HCT116 (cell line): ENCODE measurements around the gene CORT. TPM values are rescaled to one million over a fixed set of nuclear protein-coding genes. Genes with fewer than 3 reads are reported as not detected.

Source experiments
- ATAC-seq: fragments of 200-7000 bp; cut with Tn5 transposase; 2 replicates; pipeline ENCODE4 v1.9.1; 2020; ENCODE audit warnings: mild to moderate bottlenecking, moderate library complexity
- BruUV-seq: library from RNA; stranded (reverse); fragments of 400-500 nt; replicated peaks from 2 replicates; lab custom pipeline; 2021; lab: Mats Ljungman, UMichigan
- CTCF ChIA-PET: fragments of 300-600 bp; sonication (Branson Sonifier 250); formaldehyde crosslinking; loops from one replicate; lab custom pipeline; 2021; ENCODE audit warnings: antibody characterized with exemption; lab: Charles Lee
- POLR2A ChIA-PET: fragments of 300-600, 350-600 bp; sonication (Branson Sonifier 250); formaldehyde crosslinking; loops from one replicate; lab custom pipeline; 2021; ENCODE audit warnings: antibody characterized with exemption; lab: Charles Lee
- RAD21 ChIA-PET, 2 experiments: fragments of 300-600 bp; sonication (Branson Sonifier 250); formaldehyde crosslinking; loops; one replicate each; lab custom pipeline; 2023; ENCODE audit warnings: low total read pairs in 2 of 2; ENCODE audit not compliant: uncharacterized antibody in 2 of 2, unreplicated experiment in 2 of 2, low non-redundant PET in 1 of 2; lab: Charles Lee
- DNase-seq: peaks from one replicate; pipeline ENCODE4 v3.0.0-alpha.2; 2010; ENCODE audit warnings: low read depth, low spot score
- H2AFZ ChIP-seq: fragments of 200-600 bp; shearing (Covaris generic), sonication (generic); 2 replicates; pipeline ENCODE4 v1.6.1; 2017; ENCODE audit warnings: low read depth, mixed run types, mixed read lengths, antibody characterized with exemption, low read length; ENCODE audit not compliant: poor library complexity, severe bottlenecking
- H3K27ac ChIP-seq: 2 replicates; pipeline ENCODE4 v1.5.1; 2012; ENCODE audit warnings: low read depth, low read length
- H3K27me3 ChIP-seq: fragments of 200-600 bp; sonication (generic); 2 replicates; pipeline ENCODE4 v1.6.1; 2016; ENCODE audit warnings: mixed run types, low read length, mixed read lengths; ENCODE audit not compliant: insufficient read depth
- H3K36me3 ChIP-seq, 2 experiments: fragments of 200-500 bp in 1 of 2; fragments of 200-600 bp in 1 of 2; sonication (Bioruptor generic) in 1 of 2; sonication (generic) in 1 of 2; 2 replicates each; pipeline versions ENCODE4 v1.5.1 to v1.6.1; 2014 to 2016; ENCODE audit warnings: low read length in 2 of 2, inconsistent platforms in 1 of 2, mixed read lengths in 1 of 2, mixed run types in 1 of 2; ENCODE audit not compliant: insufficient read depth in 2 of 2, control insufficient read depth in 1 of 2
- H3K4me1 ChIP-seq, 2 experiments: fragments of 200-600 bp in 1 of 2; sonication (generic) in 1 of 2; 2 replicates each; pipeline versions ENCODE4 v1.5.1 to v1.6.1; 2012 to 2017; ENCODE audit warnings: low read length in 2 of 2, inconsistent platforms in 1 of 2, mild to moderate bottlenecking in 1 of 2, mixed read lengths in 1 of 2, mixed run types in 1 of 2, moderate library complexity in 1 of 2; ENCODE audit not compliant: insufficient read depth in 2 of 2, control insufficient read depth in 1 of 2
- H3K4me2 ChIP-seq: fragments of 200-600 bp; sonication (generic); 2 replicates; pipeline ENCODE4 v1.6.1; 2017; ENCODE audit warnings: mixed run types, low read length, mixed read lengths
- H3K4me3 ChIP-seq, 2 experiments: fragments of 200-600 bp in 1 of 2; sonication (generic) in 1 of 2; replicated peaks in 1 of 2; 2 replicates each; pipeline ENCODE4 v1.5.1; 2011 to 2016; ENCODE audit warnings: low read length in 2 of 2, control low read depth in 1 of 2, low read depth in 1 of 2, mild to moderate bottlenecking in 1 of 2, mixed read lengths in 1 of 2, mixed run types in 1 of 2
- H3K79me2 ChIP-seq: fragments of 200-600 bp; sonication (generic); 2 replicates; pipeline ENCODE4 v1.6.1; 2017; ENCODE audit warnings: mild to moderate bottlenecking, mixed run types, low read length, moderate library complexity, mixed read lengths; ENCODE audit not compliant: insufficient read depth
- H3K9ac ChIP-seq: fragments of 200-600 bp; sonication (generic); 2 replicates; pipeline ENCODE4 v1.6.1; 2016; ENCODE audit warnings: low read length, mixed read lengths
- H3K9me2 ChIP-seq: fragments of 200-600 bp; sonication (generic), shearing (Covaris generic); 2 replicates; pipeline ENCODE4 v1.6.1; 2017; ENCODE audit warnings: mixed run types, mild to moderate bottlenecking, moderate library complexity; ENCODE audit not compliant: insufficient read depth
- H3K9me3 ChIP-seq, 2 experiments: fragments of 200-500 bp in 1 of 2; fragments of 200-600 bp in 1 of 2; sonication (Bioruptor generic) in 1 of 2; sonication (generic) in 1 of 2; 2 replicates each; pipeline ENCODE4 v1.6.1; 2014 to 2017; ENCODE audit warnings: low read length in 2 of 2, mixed read lengths in 2 of 2, inconsistent platforms in 1 of 2, low read depth in 1 of 2, mild to moderate bottlenecking in 1 of 2, mixed run types in 1 of 2, moderate library complexity in 1 of 2; ENCODE audit not compliant: control insufficient read depth in 1 of 2, insufficient read depth in 1 of 2
- H4K20me1 ChIP-seq: fragments of 200-600 bp; sonication (generic), shearing (Covaris generic); 2 replicates; pipeline ENCODE4 v1.6.1; 2017; ENCODE audit warnings: mixed run types, mild to moderate bottlenecking, moderate library complexity; ENCODE audit not compliant: insufficient read depth
- CBX3 ChIP-seq: IDR thresholded peaks from 2 replicates; pipeline ENCODE4 v1.6.1; 2012; ENCODE audit warnings: low read depth
- ELF1 ChIP-seq: IDR thresholded peaks from 2 replicates; pipeline ENCODE4 v1.6.1; 2012; ENCODE audit warnings: low read depth, borderline replicate concordance
- JUND ChIP-seq: IDR thresholded peaks from 2 replicates; pipeline ENCODE4 v1.6.1; 2012
- POLR2AphosphoS5 ChIP-seq: IDR thresholded peaks from 2 replicates; pipeline ENCODE4 v1.6.1; 2011; ENCODE audit warnings: mild to moderate bottlenecking, low read depth, low read length, moderate library complexity
- REST ChIP-seq: IDR thresholded peaks from 2 replicates; pipeline ENCODE4 v1.6.1; 2012; ENCODE audit warnings: low read depth
- SIN3A ChIP-seq: IDR thresholded peaks from 2 replicates; pipeline ENCODE4 v1.6.1; 2012; ENCODE audit warnings: low read depth
- SRF ChIP-seq: IDR thresholded peaks from 2 replicates; pipeline ENCODE4 v1.6.1; 2012; ENCODE audit warnings: low read depth
- TCF7L2 ChIP-seq: IDR thresholded peaks from 2 replicates; pipeline ENCODE4 v1.7.0; 2011; ENCODE audit warnings: borderline replicate concordance, inconsistent platforms; ENCODE audit not compliant: insufficient read depth, insufficient read length; ENCODE audit errors: extremely low read depth
- ZBTB33 ChIP-seq: IDR thresholded peaks from 2 replicates; pipeline ENCODE4 v1.6.1; 2011; ENCODE audit warnings: mild to moderate bottlenecking, low read length, moderate library complexity; ENCODE audit not compliant: insufficient replicate concordance; ENCODE audit errors: extremely low read depth
- intact Hi-C: fragments of 100-400 bp; cut with micrococcal nuclease; formaldehyde crosslinking; loops from 2 replicates; pipeline ENCODE4 v1.10.0; 2022
- total RNA-seq: library from RNA; stranded (reverse); gene quantifications from one replicate; pipeline ENCODE4 v1.2.1, GENCODE V29; 2021; ENCODE audit not compliant: unreplicated experiment
- TF ChIP-seq, protein P1 (sequence below): IDR thresholded peaks from 2 replicates; pipeline ENCODE4 v1.6.1; 2012

CORT gene
- total RNA-seq, 1 experiment from 2014 or later: 0.84 TPM

- no peak for TF ChIP-seq JUND
- DNase-seq: no peak
- no peaks in the 10 kb centered on the region for H3K36me3 ChIP-seq
- no peaks in the 10 kb centered on the region for H4K20me1 ChIP-seq
- H3K27ac ChIP-seq: no peak overlapping the region
- peaks cover 97% of the 10 kb centered on the region for H3K79me2 ChIP-seq
- no peak overlapping the region for H3K9ac ChIP-seq
- peaks cover 0 to 11% of the 10 kb centered on the region in 2 experiments; a peak in 3 of 4 replicates for H3K4me1 ChIP-seq
- ATAC-seq: no peak
- RAD21 ChIA-PET: no interaction called here
- POLR2A ChIA-PET: no interaction called here
- no TSS peak for BruUV-seq
- H3K9me3 ChIP-seq: no peaks in the 10 kb centered on the region
- no peak overlapping the region for H3K4me3 ChIP-seq
- H3K4me2 ChIP-seq: no peak overlapping the region
- H2AFZ ChIP-seq: no peak overlapping the region
- no peaks in the 10 kb centered on the region for H3K27me3 ChIP-seq
- CTCF ChIA-PET: no interaction called here
- H3K9me2 ChIP-seq: no peaks in the 10 kb centered on the region
- intact Hi-C loops: no loop called here
Observed at GRCh38 chr1:10480614-10481013, 30.8 kb downstream of the CORT start.

DNA sequence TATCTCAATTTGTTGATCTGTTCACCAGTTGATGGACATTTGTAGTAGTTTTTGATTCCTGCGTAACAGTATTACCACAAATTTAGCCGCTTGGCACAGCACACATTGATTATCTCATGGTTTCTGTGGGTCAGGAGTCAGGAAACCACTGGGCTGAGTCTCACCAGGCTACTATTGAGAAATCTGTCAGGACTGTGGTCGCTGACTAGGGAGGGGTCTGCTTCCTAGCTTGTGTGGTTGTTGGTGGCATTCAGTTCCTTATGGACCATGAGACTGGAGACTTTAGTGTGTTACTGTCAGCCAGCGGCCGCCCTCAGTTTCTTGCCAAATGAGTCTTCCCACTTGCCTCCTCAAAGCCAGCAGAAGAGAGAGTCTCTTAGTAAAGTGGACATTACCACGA is 34.7 kb downstream of the CORT start:
- ChIA-PET POLR2A (no interaction called here), RAD21 (no interaction called here), CTCF (interaction anchor here (1.3 to 2.0 kb wide), 2 partner anchors 10 to 23 kb away, joined by 3 to 13 read pairs; no protein-coding TSS in a partner anchor)
- peaks cover 96% of the 10 kb centered on the region for H3K79me2 ChIP-seq
- H3K9me3 ChIP-seq: no peaks in the 10 kb centered on the region
- H3K4me2 ChIP-seq: no peak overlapping the region
- TF ChIP-seq SIN3A: no peak
- TF ChIP-seq TCF7L2: no peak
- no peak for TF ChIP-seq ZBTB33
- TF ChIP-seq REST: no peak
- TF ChIP-seq CBX3: no peak
- TF ChIP-seq SRF: no peak
- no peak for TF ChIP-seq JUND
- TF ChIP-seq POLR2AphosphoS5: no peak
- TF ChIP-seq, protein P1, sequence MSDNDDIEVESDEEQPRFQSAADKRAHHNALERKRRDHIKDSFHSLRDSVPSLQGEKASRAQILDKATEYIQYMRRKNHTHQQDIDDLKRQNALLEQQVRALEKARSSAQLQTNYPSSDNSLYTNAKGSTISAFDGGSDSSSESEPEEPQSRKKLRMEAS: no peak
- TF ChIP-seq ELF1: no peak
- intact Hi-C loops: no loop called here
- no peak overlapping the region for H3K4me3 ChIP-seq
- H3K9ac ChIP-seq: no peak overlapping the region
- BruUV-seq: no TSS peak
- no peaks in the 10 kb centered on the region for H3K27me3 ChIP-seq
- no peaks in the 10 kb centered on the region for H3K36me3 ChIP-seq
- H4K20me1 ChIP-seq: no peaks in the 10 kb centered on the region
- DNase-seq: no peak
- no peak overlapping the region for H2AFZ ChIP-seq
- no peaks in the 10 kb centered on the region for H3K4me1 ChIP-seq
- H3K9me2 ChIP-seq: no peaks in the 10 kb centered on the region
- ATAC-seq: no peak
- no peak overlapping the region for H3K27ac ChIP-seq
